ENCODE results near the gene CAMK1D.

CAMK1D gene

GRCh38 chr10:12631787-12632562 lies 282.6 kb downstream of the CAMK1D start:
- Histone ChIP-seq H3K4me3 (ENCODE audit: low read depth in 1 of 2, low read length in 2 of 2) (no peak overlapping the region), H3K9ac (ENCODE audit: low read length) (no peak overlapping the region), H3K27ac (ENCODE audit: low read depth, low read length) (no peak overlapping the region), H3K9me3 (ENCODE audit: low read length) (no peaks in the 10 kb centered on the region), H3K27me3 (ENCODE audit: control insufficient read depth in 1 of 2, insufficient read depth in 2 of 2, low read length in 2 of 2) (no peaks in the 10 kb centered on the region), H3K4me1 (ENCODE audit: insufficient read depth, low read length) (no peaks in the 10 kb centered on the region), H3K36me3 (ENCODE audit: insufficient read depth, low read length) (no peaks in the 10 kb centered on the region)

DNA sequence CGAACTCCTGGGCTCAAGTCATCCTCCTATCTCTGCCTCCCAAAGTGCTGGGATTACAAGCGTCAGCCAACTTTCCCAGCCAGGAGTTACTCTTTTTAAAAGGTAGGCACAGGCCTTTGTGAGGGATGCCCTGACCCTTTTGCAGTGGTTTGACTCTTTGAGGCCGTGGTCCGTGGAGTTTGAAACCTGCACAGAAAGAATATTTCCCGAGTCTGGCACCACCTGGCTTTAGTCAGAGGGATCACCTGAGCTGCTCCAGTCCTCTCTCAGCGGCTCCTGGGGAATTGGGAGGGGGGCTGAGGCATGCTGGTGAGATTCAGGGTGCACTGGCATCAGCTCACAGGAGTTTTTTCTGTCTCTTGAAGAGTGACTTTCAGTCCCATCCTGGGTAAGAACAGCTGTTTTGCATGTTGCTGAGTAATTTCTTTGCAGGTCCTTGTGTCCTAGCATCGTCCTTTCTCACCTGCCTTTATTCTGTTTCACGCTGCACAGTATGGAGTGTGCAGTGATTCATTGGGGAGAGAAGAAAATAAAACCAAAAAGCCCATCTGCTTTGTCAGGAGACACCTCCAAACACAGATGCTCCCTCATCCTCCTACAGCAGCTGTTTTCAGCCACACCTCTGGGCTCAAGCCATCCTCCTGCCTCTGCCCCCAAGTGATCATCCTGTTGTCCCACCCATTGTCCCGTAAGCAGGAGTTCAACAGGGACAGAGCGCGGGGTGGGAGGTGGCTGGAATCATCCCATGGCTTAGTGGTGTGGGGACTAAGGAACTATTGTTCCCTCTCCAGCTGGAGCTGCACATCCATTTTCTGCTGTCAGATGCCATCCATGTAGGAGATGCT lies 284.7 kb downstream of the CAMK1D start:
- Histone ChIP-seq H3K4me1 (ENCODE audit: insufficient read depth, low read length) (no peaks in the 10 kb centered on the region), H3K27ac (ENCODE audit: low read depth, low read length) (no peak overlapping the region), H3K4me3 (ENCODE audit: low read depth in 1 of 2, low read length in 2 of 2) (no peak overlapping the region), H3K36me3 (ENCODE audit: insufficient read depth, low read length) (no peaks in the 10 kb centered on the region), H3K27me3 (ENCODE audit: control insufficient read depth in 1 of 2, insufficient read depth in 2 of 2, low read length in 2 of 2) (no peaks in the 10 kb centered on the region), H3K9me3 (ENCODE audit: low read length) (no peaks in the 10 kb centered on the region), H3K9ac (ENCODE audit: low read length) (no peak overlapping the region)

DNA sequence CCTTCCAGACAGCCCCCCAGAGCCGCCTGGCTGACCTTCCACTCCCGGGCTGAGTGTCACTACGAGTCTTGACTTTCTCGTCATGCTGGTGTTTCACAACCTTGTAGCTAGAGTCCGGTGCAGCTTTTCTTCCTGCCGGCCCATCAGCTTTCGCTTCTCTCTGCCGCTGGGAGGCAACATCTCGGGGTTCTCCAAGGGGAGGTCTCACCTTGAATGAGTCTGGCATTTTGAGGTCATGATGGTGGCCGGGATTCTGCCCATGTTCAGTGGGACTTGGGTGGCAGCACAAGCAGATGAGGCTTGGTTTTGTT lies 285.2 kb downstream of the CAMK1D start:
- Histone ChIP-seq H3K9me3 (ENCODE audit: low read length) (no peaks in the 10 kb centered on the region), H3K27me3 (ENCODE audit: control insufficient read depth in 1 of 2, insufficient read depth in 2 of 2, low read length in 2 of 2) (no peaks in the 10 kb centered on the region), H3K36me3 (ENCODE audit: insufficient read depth, low read length) (no peaks in the 10 kb centered on the region), H3K27ac (ENCODE audit: low read depth, low read length) (no peak overlapping the region), H3K4me3 (ENCODE audit: low read depth in 1 of 2, low read length in 2 of 2) (no peak overlapping the region), H3K9ac (ENCODE audit: low read length) (no peak overlapping the region), H3K4me1 (ENCODE audit: insufficient read depth, low read length) (no peaks in the 10 kb centered on the region)

DNA sequence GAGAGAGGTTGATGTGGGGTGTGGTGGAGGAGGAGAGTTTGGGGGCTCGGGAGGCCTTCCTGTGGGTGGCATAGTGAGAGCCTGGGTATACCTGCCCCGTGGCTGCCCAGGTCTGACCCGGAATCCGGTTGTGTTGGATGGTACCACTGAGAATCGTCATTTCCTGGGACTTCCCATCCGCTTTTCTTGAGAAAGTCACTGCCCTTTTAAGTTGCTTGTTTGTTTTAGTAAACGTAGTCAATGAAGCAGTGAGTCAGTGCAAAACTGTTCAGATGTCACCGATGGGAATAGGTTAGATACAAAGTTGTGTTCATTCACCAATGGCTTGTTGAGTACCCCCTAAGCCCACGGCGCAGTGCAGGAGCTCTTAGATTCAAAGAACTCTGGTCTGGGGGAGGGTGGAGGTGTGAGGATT lies 285.8 kb downstream of the CAMK1D start:
- H3K9me3 ChIP-seq (ENCODE audit: low read length), result no peaks in the 10 kb centered on the region
- no peak overlapping the region for H3K9ac ChIP-seq (ENCODE audit: low read length)
- no peak overlapping the region for H3K27ac ChIP-seq (ENCODE audit: low read depth, low read length)
- H3K27me3 ChIP-seq (ENCODE audit: control insufficient read depth in 1 of 2, insufficient read depth in 2 of 2, low read length in 2 of 2), result no peaks in the 10 kb centered on the region
- no peaks in the 10 kb centered on the region for H3K4me1 ChIP-seq (ENCODE audit: insufficient read depth, low read length)
- H3K4me3 ChIP-seq (ENCODE audit: low read depth in 1 of 2, low read length in 2 of 2), result no peak overlapping the region
- H3K36me3 ChIP-seq (ENCODE audit: insufficient read depth, low read length), result no peaks in the 10 kb centered on the region

DNA sequence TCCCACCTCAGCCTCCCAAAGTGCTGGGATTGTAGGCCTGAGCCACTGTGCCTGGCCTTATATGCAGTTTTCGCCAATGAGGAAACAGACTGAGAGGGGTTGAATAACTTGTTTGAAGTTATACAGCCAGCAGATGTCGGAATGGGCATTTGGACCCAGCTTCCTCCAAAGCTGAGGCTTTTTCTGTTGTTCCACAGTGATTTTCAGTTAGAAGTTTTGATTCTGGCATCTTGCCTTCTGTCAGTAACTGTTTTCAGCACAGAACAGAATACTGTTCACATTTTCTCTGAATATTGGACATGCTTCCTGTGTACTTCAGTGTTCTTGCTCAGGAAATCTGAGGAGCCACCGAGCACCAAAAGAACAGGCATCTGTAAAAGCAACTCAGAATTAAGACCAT lies 287.2 kb downstream of the CAMK1D start:
- no peaks in the 10 kb centered on the region for H3K4me1 ChIP-seq (ENCODE audit: insufficient read depth, low read length)
- H3K27me3 ChIP-seq (ENCODE audit: control insufficient read depth in 1 of 2, insufficient read depth in 2 of 2, low read length in 2 of 2), result no peaks in the 10 kb centered on the region
- H3K4me3 ChIP-seq (ENCODE audit: low read depth in 1 of 2, low read length in 2 of 2), result no peak overlapping the region
- H3K9ac ChIP-seq (ENCODE audit: low read length), result no peak overlapping the region
- H3K36me3 ChIP-seq (ENCODE audit: insufficient read depth, low read length), result no peaks in the 10 kb centered on the region
- H3K9me3 ChIP-seq (ENCODE audit: low read length), result no peaks in the 10 kb centered on the region
- H3K27ac ChIP-seq (ENCODE audit: low read depth, low read length), result no peak overlapping the region

DNA sequence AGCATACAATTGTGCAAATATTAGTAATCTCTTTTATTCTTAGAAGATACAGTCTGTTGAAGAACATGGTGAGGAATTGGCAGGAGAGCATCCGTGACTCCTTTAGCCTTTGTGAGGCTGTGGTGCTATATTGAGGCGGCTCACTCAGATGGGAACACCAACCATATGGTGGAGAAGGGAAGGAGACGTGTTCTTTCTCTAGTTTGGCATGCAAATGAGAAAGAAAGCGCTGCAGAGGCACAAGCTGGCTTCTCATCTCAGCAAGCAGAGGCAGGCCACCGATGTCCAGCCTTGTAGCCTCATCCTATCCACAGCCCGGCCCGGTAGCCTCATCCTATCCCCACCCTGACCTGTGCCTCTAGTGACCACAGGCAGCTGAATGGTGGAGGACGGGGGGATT lies 288.3 kb downstream of the CAMK1D start:
- Histone ChIP-seq H3K9me3 (ENCODE audit: low read length) (no peaks in the 10 kb centered on the region), H3K4me1 (ENCODE audit: insufficient read depth, low read length) (no peaks in the 10 kb centered on the region), H3K27ac (ENCODE audit: low read depth, low read length) (no peak overlapping the region), H3K4me3 (ENCODE audit: low read depth in 1 of 2, low read length in 2 of 2) (no peak overlapping the region), H3K9ac (ENCODE audit: low read length) (no peak overlapping the region), H3K27me3 (ENCODE audit: control insufficient read depth in 1 of 2, insufficient read depth in 2 of 2, low read length in 2 of 2) (no peaks in the 10 kb centered on the region), H3K36me3 (ENCODE audit: insufficient read depth, low read length) (no peaks in the 10 kb centered on the region)

DNA sequence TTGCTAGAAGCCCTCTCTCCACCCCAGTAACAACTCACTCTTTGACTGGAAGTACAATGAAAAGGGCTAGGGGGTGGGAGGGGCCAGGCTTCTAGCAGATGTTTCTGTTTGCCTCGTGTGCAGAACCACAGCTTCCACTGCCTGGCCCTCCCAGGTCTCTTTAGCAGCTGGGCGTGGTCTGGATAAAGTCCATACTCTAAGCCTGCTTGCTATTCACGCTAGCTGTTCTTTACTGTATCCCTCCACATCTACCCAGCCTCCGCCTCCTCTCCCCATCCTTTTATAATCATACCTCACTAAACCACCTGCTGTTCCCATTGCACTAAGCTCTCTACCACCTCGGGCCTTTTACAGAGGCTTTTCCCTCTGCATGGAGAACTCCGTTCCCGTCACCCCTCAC lies 288.8 kb downstream of the CAMK1D start:
- Histone ChIP-seq H3K9ac (ENCODE audit: low read length) (no peak overlapping the region), H3K4me3 (ENCODE audit: low read depth in 1 of 2, low read length in 2 of 2) (no peak overlapping the region), H3K27ac (ENCODE audit: low read depth, low read length) (no peak overlapping the region), H3K27me3 (ENCODE audit: control insufficient read depth in 1 of 2, insufficient read depth in 2 of 2, low read length in 2 of 2) (no peaks in the 10 kb centered on the region), H3K4me1 (ENCODE audit: insufficient read depth, low read length) (no peaks in the 10 kb centered on the region), H3K36me3 (ENCODE audit: insufficient read depth, low read length) (no peaks in the 10 kb centered on the region), H3K9me3 (ENCODE audit: low read length) (no peaks in the 10 kb centered on the region)

DNA sequence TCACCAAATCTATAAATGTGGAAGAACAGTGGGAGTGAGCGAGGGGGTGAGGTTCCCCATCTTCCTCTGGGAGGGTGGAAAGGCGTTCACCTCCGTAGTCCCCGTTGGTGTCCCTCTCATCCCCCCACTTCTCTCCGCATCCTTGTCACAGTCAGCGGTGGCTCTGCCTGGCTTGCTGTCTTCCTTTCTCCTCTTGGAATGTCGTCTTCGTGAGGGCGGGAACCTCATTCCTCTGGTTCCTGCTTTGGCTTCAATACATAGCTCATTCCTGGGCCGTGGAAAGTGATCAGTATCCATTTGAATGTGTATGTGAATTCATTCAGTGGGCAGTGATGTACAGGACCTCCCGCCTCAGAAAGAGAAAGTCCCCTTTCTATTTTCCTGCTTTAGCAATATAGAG lies 289.4 kb downstream of the CAMK1D start:
- Histone ChIP-seq H3K36me3 (ENCODE audit: insufficient read depth, low read length) (no peaks in the 10 kb centered on the region), H3K4me1 (ENCODE audit: insufficient read depth, low read length) (no peaks in the 10 kb centered on the region), H3K27me3 (ENCODE audit: control insufficient read depth in 1 of 2, insufficient read depth in 2 of 2, low read length in 2 of 2) (no peaks in the 10 kb centered on the region), H3K9me3 (ENCODE audit: low read length) (no peaks in the 10 kb centered on the region), H3K27ac (ENCODE audit: low read depth, low read length) (no peak overlapping the region), H3K4me3 (ENCODE audit: low read depth in 1 of 2, low read length in 2 of 2) (no peak overlapping the region), H3K9ac (ENCODE audit: low read length) (no peak overlapping the region)

GRCh38 chr10:12639996-12640944 lies 290.9 kb downstream of the CAMK1D start:
- no peaks in the 10 kb centered on the region for H3K4me1 ChIP-seq (ENCODE audit: insufficient read depth, low read length)
- no peaks in the 10 kb centered on the region for H3K27me3 ChIP-seq (ENCODE audit: control insufficient read depth in 1 of 2, insufficient read depth in 2 of 2, low read length in 2 of 2)
- H3K4me3 ChIP-seq (ENCODE audit: low read depth in 1 of 2, low read length in 2 of 2), result no peak overlapping the region
- H3K9me3 ChIP-seq (ENCODE audit: low read length), result no peaks in the 10 kb centered on the region
- no peak overlapping the region for H3K27ac ChIP-seq (ENCODE audit: low read depth, low read length)
- H3K36me3 ChIP-seq (ENCODE audit: insufficient read depth, low read length), result no peaks in the 10 kb centered on the region
- H3K9ac ChIP-seq (ENCODE audit: low read length), result no peak overlapping the region

DNA sequence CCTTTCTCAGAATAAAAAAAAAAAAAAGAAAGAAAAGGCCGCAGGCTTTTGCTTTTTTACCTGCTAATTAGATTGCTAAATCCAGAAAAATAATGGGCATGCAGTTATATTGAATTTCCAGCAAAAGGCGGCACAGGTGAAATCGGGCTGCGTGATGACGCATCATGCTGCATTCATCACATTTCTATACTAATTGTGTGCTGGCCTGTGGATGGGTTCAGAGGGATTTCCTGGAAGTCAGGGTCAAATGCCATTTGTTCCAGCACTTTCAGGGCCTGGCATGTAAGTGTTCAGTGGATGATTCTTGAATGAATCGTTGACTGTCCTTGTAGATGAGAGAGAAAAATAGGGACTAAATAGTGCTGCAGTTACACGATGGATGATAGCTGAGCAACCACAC lies 292.7 kb downstream of the CAMK1D start:
- H3K9ac ChIP-seq (ENCODE audit: low read length), result no peak overlapping the region
- H3K27me3 ChIP-seq (ENCODE audit: control insufficient read depth in 1 of 2, insufficient read depth in 2 of 2, low read length in 2 of 2), result no peaks in the 10 kb centered on the region
- H3K9me3 ChIP-seq (ENCODE audit: low read length), result no peaks in the 10 kb centered on the region
- no peak overlapping the region for H3K4me3 ChIP-seq (ENCODE audit: low read depth in 1 of 2, low read length in 2 of 2)
- no peaks in the 10 kb centered on the region for H3K4me1 ChIP-seq (ENCODE audit: insufficient read depth, low read length)
- no peak overlapping the region for H3K27ac ChIP-seq (ENCODE audit: low read depth, low read length)
- H3K36me3 ChIP-seq (ENCODE audit: insufficient read depth, low read length), result no peaks in the 10 kb centered on the region

DNA sequence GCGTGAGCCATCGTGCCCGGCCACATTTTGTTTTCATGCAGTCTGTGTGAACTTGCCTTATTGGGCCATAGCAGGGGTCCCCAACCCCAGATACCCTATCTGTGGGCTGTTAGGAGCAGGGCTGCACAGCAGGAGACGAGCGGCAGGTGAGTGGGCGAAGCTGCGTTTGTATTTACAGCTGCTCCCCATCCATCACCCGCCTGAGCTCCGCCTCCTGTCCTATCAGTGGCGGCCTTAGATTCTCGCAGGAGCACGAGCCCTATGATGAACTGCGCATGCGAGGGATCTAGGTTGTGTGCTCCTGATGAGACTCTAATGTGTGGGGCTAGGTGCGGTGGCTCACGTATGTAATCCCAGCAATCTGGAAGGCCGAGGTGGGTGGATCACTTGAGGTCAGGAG lies 293.9 kb downstream of the CAMK1D start:
- H3K9me3 ChIP-seq (ENCODE audit: low read length), result no peaks in the 10 kb centered on the region
- H3K36me3 ChIP-seq (ENCODE audit: insufficient read depth, low read length), result no peaks in the 10 kb centered on the region
- H3K4me3 ChIP-seq (ENCODE audit: low read depth in 1 of 2, low read length in 2 of 2), result no peak overlapping the region
- H3K4me1 ChIP-seq (ENCODE audit: insufficient read depth, low read length), result no peaks in the 10 kb centered on the region
- no peaks in the 10 kb centered on the region for H3K27me3 ChIP-seq (ENCODE audit: control insufficient read depth in 1 of 2, insufficient read depth in 2 of 2, low read length in 2 of 2)
- H3K9ac ChIP-seq (ENCODE audit: low read length), result no peak overlapping the region
- no peak overlapping the region for H3K27ac ChIP-seq (ENCODE audit: low read depth, low read length)

Data from muscle layer of colon (tissue), 2 donors.